Activated naive CD4-positive, alpha-beta T cell treated with anti-CD3 and anti-CD28 coated beads, Interleukin-2, amount 50 U/mL, for 72 hours (primary cell): ENCODE measurements around the gene SEMA4D. TPM values are rescaled to one million over a fixed set of nuclear protein-coding genes. Genes with fewer than 3 reads are reported as not detected.

Source experiments
- ATAC-seq, 2 donors: fragments of 150-1000 bp; cut with Tn5 transposase; 2 replicates each; pipeline ENCODE4 v1.10.0; 2021; ENCODE audit warnings: mild to moderate bottlenecking in 2 of 2, moderate library complexity in 2 of 2
- DNase-seq, 2 donors: peaks; one replicate each; pipeline ENCODE4 v3.0.0; 2021 to 2022; ENCODE audit warnings: low spot score in 2 of 2
- H3K27ac Mint-ChIP-seq, 2 donors: one replicate each; pipeline ENCODE4 v1.8.0; 2022; ENCODE audit warnings: mild to moderate bottlenecking in 2 of 2, mixed read lengths in 2 of 2
- H3K36me3 Mint-ChIP-seq, 2 donors: one replicate each; pipeline ENCODE4 v1.8.0; 2022; ENCODE audit warnings: mixed read lengths in 2 of 2
- H3K9me3 Mint-ChIP-seq, 2 donors: one replicate each; pipeline ENCODE4 v1.8.0; 2022; ENCODE audit warnings: mixed read lengths in 2 of 2
- total RNA-seq, 2 donors: library from RNA; stranded (reverse); gene quantifications; one replicate each; pipeline ENCODE4 v1.2.3, GENCODE V29; 2022

Gene SEMA4D
- total RNA-seq, 2 donors from 2014 or later = 211 to 278 TPM

- peak in 1 of 2 donors; percentile 9 for ATAC-seq
Measured at GRCh38 chr9:89428901-89429890, 68.7 kb downstream of the SEMA4D start.

GRCh38 chr9:89428222-89428761 is 69.6 kb downstream of the SEMA4D start:
- no peak for ATAC-seq

More at GRCh38 chr9:89428901-89429890, 68.7 kb downstream of the SEMA4D start:
- Mint-ChIP-seq H3K9me3 (peaks cover 0 to 6% of the 10 kb centered on the region in 2 donors), H3K36me3 (peaks cover 16 to 37% of the 10 kb centered on the region in 2 donors), H3K27ac (peak overlapping the region; percentile 95 to 99)
- no peak for DNase-seq

DNA sequence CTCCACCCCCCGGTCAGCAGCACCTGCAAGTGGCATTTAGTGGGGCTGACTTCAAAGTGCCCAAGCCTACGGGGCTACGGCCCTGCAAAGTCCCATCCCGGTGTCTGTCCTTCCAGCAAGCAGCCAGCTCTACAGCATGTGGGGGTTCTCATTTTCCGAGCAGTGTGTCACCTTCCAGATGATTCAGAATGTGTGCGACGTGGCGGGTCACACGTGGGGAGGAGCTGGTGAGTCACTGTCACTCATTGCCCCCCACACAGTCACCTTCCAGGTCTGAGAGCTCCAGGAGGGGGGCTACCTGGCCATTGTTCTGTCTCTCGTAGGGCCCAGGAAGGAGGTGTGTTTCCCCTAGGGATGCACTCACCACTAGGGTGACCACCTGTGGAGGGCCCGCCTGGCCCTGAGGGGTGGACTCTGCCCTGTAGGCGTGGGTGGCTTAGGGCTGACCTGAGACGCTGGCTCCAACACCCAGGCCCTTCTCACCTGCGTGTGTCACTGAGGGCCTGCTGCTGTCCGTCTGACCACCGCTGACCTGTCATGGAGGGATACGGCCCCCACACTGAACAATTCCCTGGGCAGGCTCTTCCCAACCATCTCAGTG is 70.2 kb downstream of the SEMA4D start:
- peak; percentile 65 to 80 for ATAC-seq
- peaks cover 0 to 6% of the 10 kb centered on the region in 2 donors for H3K9me3 Mint-ChIP-seq
- peak; percentile 68 to 84 for DNase-seq
- H3K27ac Mint-ChIP-seq = peak overlapping the region; percentile 95 to 99
- peaks cover 16 to 45% of the 10 kb centered on the region in 2 donors for H3K36me3 Mint-ChIP-seq

More at GRCh38 chr9:89428222-89428761, 69.6 kb downstream of the SEMA4D start:
- Mint-ChIP-seq H3K9me3 (peaks cover 0 to 6% of the 10 kb centered on the region in 2 donors), H3K36me3 (peaks cover 16 to 44% of the 10 kb centered on the region in 2 donors), H3K27ac (peak overlapping the region; percentile 95 to 99)
- no peak for DNase-seq

- Mint-ChIP-seq H3K36me3 (peaks cover 16 to 58% of the 10 kb centered on the region in 2 donors), H3K9me3 (peaks cover 0 to 6% of the 10 kb centered on the region in 2 donors), H3K27ac (peak overlapping the region; percentile 95 to 99)
- peak; percentile 10 to 50 for ATAC-seq
- peak in 1 of 2 donors; percentile 76 for DNase-seq
Measured at GRCh38 chr9:89426384-89426961, 71.4 kb downstream of the SEMA4D start.

- Mint-ChIP-seq H3K36me3 (peaks cover 16 to 60% of the 10 kb centered on the region in 2 donors), H3K27ac (peak overlapping the region; percentile 95 to 99), H3K9me3 (peaks cover 0 to 6% of the 10 kb centered on the region in 2 donors)
- no peak for DNase-seq
- ATAC-seq = peak in 1 of 2 donors; percentile 23
Measured at GRCh38 chr9:89425921-89426383, 72.0 kb downstream of the SEMA4D start.

GRCh38 chr9:89425024-89425805 is 72.7 kb downstream of the SEMA4D start:
- peaks cover 0 to 6% of the 10 kb centered on the region in 2 donors for H3K9me3 Mint-ChIP-seq
- peaks cover 16 to 60% of the 10 kb centered on the region in 2 donors for H3K36me3 Mint-ChIP-seq
- ATAC-seq (peak in 1 of 2 donors; percentile 14), DNase-seq (no peak)
- H3K27ac Mint-ChIP-seq = peak overlapping the region; percentile 95 to 99

- peaks cover 0 to 9% of the 10 kb centered on the region in 2 donors for H3K9me3 Mint-ChIP-seq
- peak overlapping the region; percentile 95 to 99 for H3K27ac Mint-ChIP-seq
- DNase-seq (peak; percentile 77 to 78), ATAC-seq (peak; percentile 59 to 76)
- peaks cover 20 to 85% of the 10 kb centered on the region in 2 donors for H3K36me3 Mint-ChIP-seq
Measured at GRCh38 chr9:89422151-89422975, 75.5 kb downstream of the SEMA4D start.

DNA sequence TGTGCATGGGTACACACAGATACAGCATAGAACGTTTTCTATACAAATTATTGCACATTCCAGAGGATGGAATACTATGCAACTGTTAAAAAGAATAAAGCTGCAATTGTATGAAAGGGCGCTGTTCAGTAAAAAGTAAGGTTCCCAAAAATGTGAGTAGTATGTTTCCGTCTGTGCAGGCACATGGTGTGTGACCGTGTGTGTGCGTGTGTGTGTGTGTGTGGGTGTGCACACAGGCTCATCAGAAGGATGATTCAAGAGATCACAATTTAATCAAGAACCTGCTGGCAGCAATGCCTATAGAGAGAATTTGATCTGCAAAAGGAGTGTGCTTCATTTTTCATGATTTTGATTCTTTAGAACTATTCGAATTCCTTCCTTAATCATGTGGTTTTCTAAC is 76.3 kb downstream of the SEMA4D start:
- Mint-ChIP-seq H3K27ac (peak overlapping the region; percentile 95 to 99), H3K36me3 (peaks cover 18 to 85% of the 10 kb centered on the region in 2 donors), H3K9me3 (peaks cover 0 to 10% of the 10 kb centered on the region in 2 donors)
- ATAC-seq (no peak), DNase-seq (no peak)

DNA sequence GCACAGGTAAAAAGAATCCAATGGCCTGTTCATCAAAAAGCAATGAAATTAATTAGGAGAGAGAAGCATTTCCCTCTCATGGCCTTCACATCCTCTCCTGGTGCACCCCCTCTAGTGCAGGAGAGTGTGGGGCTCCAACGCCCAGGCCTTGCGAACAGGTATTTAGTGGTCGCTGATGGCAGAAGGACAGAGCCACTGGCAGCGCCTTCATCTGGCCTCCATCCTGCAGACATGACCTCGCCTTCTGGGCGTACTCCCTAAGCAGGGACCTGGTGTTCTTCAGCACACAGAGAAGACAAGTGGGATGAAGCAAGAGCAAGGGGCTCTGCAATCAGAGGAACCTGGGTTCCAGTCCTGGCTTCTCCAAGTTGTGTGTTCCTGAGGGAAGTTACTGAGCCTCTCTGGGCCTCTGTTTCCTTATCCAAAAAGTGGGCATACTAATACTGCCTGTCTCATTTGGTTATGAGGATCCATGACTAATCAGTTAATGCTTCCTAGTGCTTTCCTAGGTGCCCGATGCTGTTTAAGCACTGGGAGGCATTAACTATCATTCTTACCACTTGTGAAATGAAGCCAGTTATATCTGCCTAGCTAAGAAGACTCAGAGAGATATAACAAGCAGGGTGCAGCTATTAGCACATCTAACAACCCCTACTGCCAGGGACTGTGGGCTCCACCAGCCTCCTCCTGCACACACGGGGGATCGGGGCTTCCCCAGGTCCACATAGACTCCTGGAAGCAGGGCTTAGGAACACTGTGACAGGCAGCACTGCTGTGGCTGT is 77.3 kb downstream of the SEMA4D start:
- peaks cover 0 to 14% of the 10 kb centered on the region in 2 donors for H3K9me3 Mint-ChIP-seq
- peak; percentile 0 to 10 for ATAC-seq

DNA sequence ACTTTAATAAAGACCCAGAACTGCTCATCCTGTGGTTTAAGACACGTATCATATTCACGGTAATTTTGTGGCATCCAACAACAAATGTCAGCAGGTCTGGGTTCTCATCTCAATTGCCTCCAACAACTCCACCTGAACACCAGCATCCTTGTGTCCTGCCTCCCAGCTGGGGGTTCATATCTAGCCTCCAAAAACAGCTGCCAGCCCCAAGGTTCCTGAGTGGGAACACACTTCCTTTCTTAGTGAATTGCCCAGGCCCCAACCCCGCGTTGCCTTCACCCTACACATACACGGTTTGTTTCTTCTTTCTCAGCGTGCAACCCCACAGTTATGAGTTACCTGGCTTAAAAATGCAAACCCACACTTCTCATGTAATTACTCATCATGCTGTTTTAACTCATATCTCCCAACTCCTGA is 77.9 kb downstream of the SEMA4D start:
- peak overlapping the region; percentile 95 to 99 for H3K27ac Mint-ChIP-seq
- peak; percentile 55 to 64 for ATAC-seq
- peaks cover 21 to 85% of the 10 kb centered on the region in 2 donors for H3K36me3 Mint-ChIP-seq
- H3K9me3 Mint-ChIP-seq = peaks cover 0 to 14% of the 10 kb centered on the region in 2 donors
- peak in 1 of 2 donors; percentile 67 for DNase-seq

More for the DNA sequence above, 77.3 kb downstream of the SEMA4D start:
- peaks cover 23 to 85% of the 10 kb centered on the region in 2 donors for H3K36me3 Mint-ChIP-seq
- no peak for DNase-seq
- peak overlapping the region; percentile 95 to 99 for H3K27ac Mint-ChIP-seq

GRCh38 chr9:89418882-89419640 is 78.9 kb downstream of the SEMA4D start:
- peak in 1 of 2 donors; percentile 42 for ATAC-seq
- H3K9me3 Mint-ChIP-seq = peaks cover 0 to 8% of the 10 kb centered on the region in 2 donors
- H3K36me3 Mint-ChIP-seq = peaks cover 15 to 85% of the 10 kb centered on the region in 2 donors
- DNase-seq = peak in 1 of 2 donors; percentile 59
- H3K27ac Mint-ChIP-seq = peak overlapping the region; percentile 95 to 99

DNA sequence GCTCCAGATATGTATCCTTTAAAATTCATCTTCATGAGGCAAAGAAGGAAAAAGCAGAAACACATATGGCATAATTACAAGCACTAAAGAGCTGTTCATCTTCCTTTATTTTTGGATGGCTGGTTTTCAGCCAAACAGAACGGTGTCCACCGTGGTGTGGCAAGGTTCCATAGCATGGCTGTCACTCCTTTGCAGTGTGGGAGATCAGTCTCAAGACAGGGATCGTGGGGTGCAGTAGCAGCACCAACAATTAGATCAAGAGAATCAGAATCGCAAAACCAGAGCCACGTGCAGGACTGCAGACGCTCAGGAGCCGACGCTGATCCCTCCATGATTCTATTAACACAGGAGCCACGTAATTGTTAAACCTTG is 79.5 kb downstream of the SEMA4D start:
- H3K27ac Mint-ChIP-seq = peak overlapping the region; percentile 95 to 99
- peaks cover 15 to 85% of the 10 kb centered on the region in 2 donors for H3K36me3 Mint-ChIP-seq
- DNase-seq (no peak), ATAC-seq (no peak)
- peaks cover 0 to 8% of the 10 kb centered on the region in 2 donors for H3K9me3 Mint-ChIP-seq

DNA sequence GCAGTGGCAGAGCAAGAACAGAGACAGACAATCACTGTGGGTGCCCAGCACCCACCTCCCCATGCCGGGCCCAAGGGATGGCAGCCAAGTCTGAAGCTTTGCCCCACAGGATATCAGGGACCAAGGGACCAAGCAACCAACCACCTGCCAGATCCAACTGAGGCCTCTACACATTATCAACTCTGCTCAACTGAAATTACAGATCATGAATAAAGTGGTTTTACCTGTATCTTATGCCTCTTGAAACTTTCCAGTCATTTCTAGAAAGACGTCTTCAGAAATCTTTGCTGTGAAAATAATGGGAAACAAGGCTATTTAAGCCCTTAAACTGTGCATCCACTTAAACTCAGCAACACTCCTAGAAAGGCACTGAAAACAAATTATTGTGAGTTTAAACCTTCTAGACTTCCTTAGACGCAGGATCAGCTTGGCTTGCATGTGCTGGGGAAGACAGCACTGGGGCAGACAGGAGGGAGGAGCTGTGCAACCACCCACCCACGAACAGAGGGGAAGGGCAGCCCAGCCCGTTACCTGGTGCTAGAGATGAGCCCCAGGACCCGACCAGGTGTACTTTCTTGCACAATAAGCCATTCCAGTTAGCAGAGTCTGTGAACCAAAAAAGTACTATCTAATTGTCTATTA is 80.0 kb downstream of the SEMA4D start:
- DNase-seq (no peak), ATAC-seq (no peak)
- peaks cover 0 to 8% of the 10 kb centered on the region in 2 donors for H3K9me3 Mint-ChIP-seq

More for the DNA sequence above, 80.0 kb downstream of the SEMA4D start:
- Mint-ChIP-seq H3K36me3 (peaks cover 15 to 87% of the 10 kb centered on the region in 2 donors), H3K27ac (peak overlapping the region; percentile 95 to 99)
